ENCODE results near the gene GYG2.
"Not testable (repeated sequence)": the region's sequence is repeated elsewhere in the genome, so short reads cannot be mapped to it uniquely, and the experiment has no call there.

Gene GYG2

GRCh38 chrX:2921193-2921592, 92.5 kb downstream of the GYG2 start:
- no peak for ATAC-seq

GRCh38 chrX:2921750-2922149, 93.0 kb downstream of the GYG2 start:
- TF ChIP-seq PPARA (CRISPR knock-in tag; IDR thresholded peaks at IDR 0.05; ENCODE audit: borderline replicate concordance) (no peak), PATZ1 (CRISPR knock-in tag; IDR thresholded peaks at IDR 0.05; ENCODE audit: borderline replicate concordance) (no peak), ZNF8 (CRISPR knock-in tag; IDR thresholded peaks at IDR 0.05) (no peak), TCF4 (CRISPR knock-in tag; IDR thresholded peaks at IDR 0.05; ENCODE audit: borderline replicate concordance) (no peak), OSR1 (CRISPR knock-in tag; IDR thresholded peaks at IDR 0.05) (no peak), ZNF70 (CRISPR knock-in tag; IDR thresholded peaks at IDR 0.05) (no peak), ZFP3 (CRISPR knock-in tag; IDR thresholded peaks at IDR 0.05) (no peak)
- ATAC-seq: no peak

More at GRCh38 chrX:2921193-2921592, 92.5 kb downstream of the GYG2 start:
- TF ChIP-seq SNAI2 (CRISPR knock-in tag; IDR thresholded peaks at IDR 0.05) (no peak), CREB5 (CRISPR knock-in tag; IDR thresholded peaks at IDR 0.05; ENCODE audit: low read depth) (no peak), ZC3H10 (CRISPR knock-in tag; IDR thresholded peaks at IDR 0.05) (no peak), BACH2 (CRISPR knock-in tag; IDR thresholded peaks at IDR 0.05; ENCODE audit: borderline replicate concordance) (no peak), CSDC2 (CRISPR knock-in tag; IDR thresholded peaks at IDR 0.05) (no peak), ZNF565 (CRISPR knock-in tag; conservative IDR thresholded peaks at IDR 0.05; ENCODE audit: low read depth) (no peak)

GRCh38 chrX:2924151-2924550, 95.4 kb downstream of the GYG2 start:
- TF ChIP-seq ISL1 (CRISPR knock-in tag; IDR thresholded peaks at IDR 0.05): no peak
- TF ChIP-seq CREB5 (CRISPR knock-in tag; IDR thresholded peaks at IDR 0.05; ENCODE audit: low read depth): no peak
- TF ChIP-seq ESRRG (CRISPR knock-in tag; IDR thresholded peaks at IDR 0.05): no peak
- TF ChIP-seq POU6F1 (CRISPR knock-in tag; IDR thresholded peaks at IDR 0.05; ENCODE audit: borderline replicate concordance, low read depth): no peak
- TF ChIP-seq TSHZ2 (CRISPR knock-in tag; IDR thresholded peaks at IDR 0.05): no peak
- no peak for TF ChIP-seq TOX (CRISPR knock-in tag; IDR thresholded peaks at IDR 0.05; ENCODE audit: borderline replicate concordance)
- TF ChIP-seq BACH2 (CRISPR knock-in tag; IDR thresholded peaks at IDR 0.05; ENCODE audit: borderline replicate concordance): no peak
- TF ChIP-seq ZFP30 (CRISPR knock-in tag; IDR thresholded peaks at IDR 0.05): no peak
- no peak for TF ChIP-seq ZNF8 (CRISPR knock-in tag; IDR thresholded peaks at IDR 0.05)
- no peak for TF ChIP-seq OSR1 (CRISPR knock-in tag; IDR thresholded peaks at IDR 0.05)
- no peak for TF ChIP-seq PATZ1 (CRISPR knock-in tag; IDR thresholded peaks at IDR 0.05; ENCODE audit: borderline replicate concordance)
- no peak for TF ChIP-seq ZNF70 (CRISPR knock-in tag; IDR thresholded peaks at IDR 0.05)
- no peak for TF ChIP-seq TCF4 (CRISPR knock-in tag; IDR thresholded peaks at IDR 0.05; ENCODE audit: borderline replicate concordance)
- TF ChIP-seq CSRNP3 (CRISPR knock-in tag; IDR thresholded peaks at IDR 0.05): no peak
- TF ChIP-seq ZFP3 (CRISPR knock-in tag; IDR thresholded peaks at IDR 0.05): no peak
- no peak for TF ChIP-seq RARB (CRISPR knock-in tag; IDR thresholded peaks at IDR 0.05)
- no peak for TF ChIP-seq PPARA (CRISPR knock-in tag; IDR thresholded peaks at IDR 0.05; ENCODE audit: borderline replicate concordance)
- TF ChIP-seq ZNF565 (CRISPR knock-in tag; conservative IDR thresholded peaks at IDR 0.05; ENCODE audit: low read depth): no peak
- TF ChIP-seq GLIS3 (CRISPR knock-in tag; IDR thresholded peaks at IDR 0.05): no peak
- no peak for TF ChIP-seq SNAI2 (CRISPR knock-in tag; IDR thresholded peaks at IDR 0.05)
- ATAC-seq: no peak

GRCh38 chrX:2926255-2926654, 97.5 kb downstream of the GYG2 start:
- not testable (repeated sequence) for ATAC-seq
